ENCODE measurements around the gene PTGFRN.

PTGFRN gene

GRCh38 chr1:116882866-116883265 is 26.9 kb upstream of the PTGFRN start:
- H3K4me3 ChIP-seq (ENCODE audit: low read length), result no peak overlapping the region
- no peak for DNase-seq (ENCODE audit: low read depth, low spot score)

- H3K4me3 ChIP-seq (ENCODE audit: low read length), result no peak overlapping the region
- DNase-seq (ENCODE audit: low read depth, low spot score), result no peak
Observed at GRCh38 chr1:116886291-116886878, 23.3 kb upstream of the PTGFRN start.

- no peak for DNase-seq (ENCODE audit: low read depth, low spot score)
- H3K4me3 ChIP-seq (ENCODE audit: low read length), result no peak overlapping the region
Observed at GRCh38 chr1:116887212-116887611, 22.5 kb upstream of the PTGFRN start.

- H3K4me3 ChIP-seq (ENCODE audit: low read length), result no peak overlapping the region
- DNase-seq (ENCODE audit: low read depth, low spot score), result no peak
Observed at GRCh38 chr1:116889380-116889779, 20.3 kb upstream of the PTGFRN start.

- no peak overlapping the region for H3K4me3 ChIP-seq (ENCODE audit: low read length)
- no peak for DNase-seq (ENCODE audit: low read depth, low spot score)
Observed at GRCh38 chr1:116891396-116892079, 18.2 kb upstream of the PTGFRN start.

GRCh38 chr1:116895073-116895472 is 14.6 kb upstream of the PTGFRN start:
- DNase-seq (ENCODE audit: low read depth, low spot score), result no peak
- H3K4me3 ChIP-seq (ENCODE audit: low read length), result no peak overlapping the region

- no peak for DNase-seq (ENCODE audit: low read depth, low spot score)
- no peak overlapping the region for H3K4me3 ChIP-seq (ENCODE audit: low read length)
Observed at GRCh38 chr1:116899529-116899928, 10.2 kb upstream of the PTGFRN start.

- H3K4me3 ChIP-seq (ENCODE audit: low read length), result no peak overlapping the region
- DNase-seq (ENCODE audit: low read depth, low spot score), result no peak
Observed at GRCh38 chr1:116900471-116901365, 9.0 kb upstream of the PTGFRN start.

- no peak overlapping the region for H3K4me3 ChIP-seq (ENCODE audit: low read length)
- no peak for DNase-seq (ENCODE audit: low read depth, low spot score)
Observed at GRCh38 chr1:116902027-116902426, 7.7 kb upstream of the PTGFRN start.

- no peak for DNase-seq (ENCODE audit: low read depth, low spot score)
- no peak overlapping the region for H3K4me3 ChIP-seq (ENCODE audit: low read length)
Observed at GRCh38 chr1:116902723-116903383, 6.9 kb upstream of the PTGFRN start.

- DNase-seq (ENCODE audit: low read depth, low spot score), result no peak
- no peak overlapping the region for H3K4me3 ChIP-seq (ENCODE audit: low read length)
Observed at GRCh38 chr1:116904791-116905320, 4.9 kb upstream of the PTGFRN start.

- DNase-seq (ENCODE audit: low read depth, low spot score), result no peak
- H3K4me3 ChIP-seq (ENCODE audit: low read length), result no peak overlapping the region
Observed at GRCh38 chr1:116906812-116907211, 2.9 kb upstream of the PTGFRN start.

GRCh38 chr1:116907351-116907750 is 2.4 kb upstream of the PTGFRN start:
- DNase-seq (ENCODE audit: low read depth, low spot score), result no peak
- no peak overlapping the region for H3K4me3 ChIP-seq (ENCODE audit: low read length)

GRCh38 chr1:116908266-116908665 is 1.4 kb upstream of the PTGFRN start:
- no peak overlapping the region for H3K4me3 ChIP-seq (ENCODE audit: low read length)
- no peak for DNase-seq (ENCODE audit: low read depth, low spot score)

- H3K4me3 ChIP-seq (ENCODE audit: low read length), result no peak overlapping the region
- DNase-seq (ENCODE audit: low read depth, low spot score), result no peak
Observed at GRCh38 chr1:116908820-116909511, 750 bp upstream of the PTGFRN start.

GRCh38 chr1:116910379-116911187 is 867 bp downstream of the PTGFRN start:
- H3K4me3 ChIP-seq (ENCODE audit: low read length), result no peak overlapping the region
- DNase-seq (ENCODE audit: low read depth, low spot score), result no peak

- DNase-seq (ENCODE audit: low read depth, low spot score), result no peak
- no peak overlapping the region for H3K4me3 ChIP-seq (ENCODE audit: low read length)
Observed at GRCh38 chr1:116911188-116911553, 1.5 kb downstream of the PTGFRN start.

- no peak for DNase-seq (ENCODE audit: low read depth, low spot score)
- H3K4me3 ChIP-seq (ENCODE audit: low read length), result no peak overlapping the region
Observed at GRCh38 chr1:116911779-116912469, 2.2 kb downstream of the PTGFRN start.
